GM12875 (cell line): ENCODE data around the gene MBD2.

Experiments used
- H3K4me3 ChIP-seq: one replicate; pipeline ENCODE4 v1.5.1; 2011; ENCODE audit warnings: low read depth, low read length, control low read depth
- CTCF ChIP-seq: IDR thresholded peaks from 2 replicates; pipeline ENCODE4 v1.5.1; 2011; ENCODE audit warnings: low read depth, mild to moderate bottlenecking, control low read depth, inconsistent platforms, low read length, moderate library complexity, borderline replicate concordance; ENCODE audit not compliant: insufficient read depth

Gene MBD2

GRCh38 chr18:54102123-54102522 is 122.3 kb downstream of the MBD2 start:
- TF ChIP-seq CTCF = no peak
- H3K4me3 ChIP-seq = no peak overlapping the region
